Kidney tubule cell (primary cell): ENCODE data around the gene PGAM4.
"Not testable (repeated sequence)": the region's sequence is repeated elsewhere in the genome, so short reads cannot be mapped to it uniquely, and the experiment has no call there.

ENCODE experiments used
- DNase-seq: peaks from one replicate; pipeline ENCODE4 v3.0.0-alpha.2; 2018; ENCODE audit warnings: low spot score

Gene PGAM4

DNA sequence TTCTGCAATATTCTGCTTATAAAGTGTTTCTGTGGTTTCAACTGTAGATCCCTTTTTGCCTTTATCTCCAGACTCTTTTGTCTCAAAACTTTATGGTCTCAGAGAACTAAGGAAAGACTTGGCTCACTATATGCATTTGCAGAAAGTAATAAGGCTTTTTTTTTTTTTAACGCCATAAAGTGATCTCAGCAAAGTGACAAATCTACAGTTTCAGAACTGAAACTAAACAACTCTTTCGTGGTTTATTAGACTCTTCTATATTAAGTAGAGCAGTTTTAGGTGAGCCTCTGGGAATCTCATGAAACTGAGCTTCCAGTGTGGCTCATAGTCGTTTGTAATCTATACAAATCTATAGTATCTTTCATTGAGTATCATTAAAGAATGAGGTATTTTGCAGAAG, 43.7 kb downstream of the PGAM4 start:
- DNase-seq, result no peak

DNA sequence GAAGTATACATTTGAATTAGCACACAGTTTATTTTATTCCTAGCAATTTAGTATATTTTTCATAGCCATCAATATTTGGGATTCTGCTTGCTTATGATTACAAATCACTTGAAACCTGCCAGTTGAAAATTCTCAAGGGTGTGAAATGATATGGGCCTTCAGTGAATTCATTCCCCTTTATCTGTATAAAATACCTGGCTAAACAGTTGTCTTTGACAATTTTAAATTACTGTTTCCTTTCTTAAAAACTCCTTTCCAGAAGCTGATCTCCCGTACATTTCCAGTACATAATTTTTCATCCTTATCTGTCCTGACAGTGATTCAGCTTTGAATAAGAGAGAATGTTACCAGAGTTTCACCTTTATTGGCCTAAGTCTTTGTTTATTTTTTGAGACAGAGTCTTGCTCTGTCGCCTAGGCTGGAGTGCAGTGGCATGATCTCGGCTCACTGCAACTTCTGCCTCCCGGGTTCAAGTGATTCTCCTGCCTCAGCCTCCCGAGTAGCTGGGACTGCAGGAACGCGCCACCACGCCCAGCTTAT, 45.0 kb downstream of the PGAM4 start:
- DNase-seq, result no peak

DNA sequence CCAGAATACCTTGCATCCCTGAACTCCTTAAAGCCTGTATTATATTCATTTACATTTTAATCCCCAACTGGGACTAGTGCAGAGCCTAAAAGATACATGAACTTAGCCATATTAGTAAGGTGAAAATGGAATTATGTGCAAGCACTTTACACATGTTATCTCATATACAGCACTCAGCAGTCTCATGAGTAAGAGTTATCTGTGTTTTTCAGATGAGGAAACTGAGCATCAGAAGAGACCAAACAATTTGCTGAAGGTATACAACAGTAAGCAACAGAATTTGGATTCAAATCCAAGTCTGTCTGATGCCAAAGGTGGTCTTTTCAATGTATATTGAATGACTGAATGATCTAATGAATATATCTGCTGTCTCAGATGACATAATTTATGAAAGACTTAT, 46.7 kb downstream of the PGAM4 start:
- no peak for DNase-seq

DNA sequence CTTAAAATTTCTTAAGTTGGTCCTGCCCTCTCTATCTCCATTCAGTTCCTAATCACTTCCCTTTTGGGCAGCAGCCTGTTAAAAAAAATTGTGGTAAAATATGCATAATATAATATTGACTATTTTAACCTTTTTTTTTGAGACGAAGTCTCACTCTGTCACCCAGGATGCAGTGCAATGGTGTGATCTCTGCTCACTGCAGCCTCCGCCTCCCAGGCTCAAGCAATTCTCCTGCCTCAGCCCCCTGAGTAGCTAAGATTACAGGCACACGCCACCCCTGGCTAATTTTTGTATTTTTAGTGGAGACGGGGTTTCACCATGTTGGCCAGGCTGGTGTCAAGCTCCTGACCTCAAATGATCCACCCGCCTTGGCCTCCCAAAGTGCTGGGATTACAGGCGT, 50.1 kb downstream of the PGAM4 start:
- DNase-seq, result not testable (repeated sequence)

DNA sequence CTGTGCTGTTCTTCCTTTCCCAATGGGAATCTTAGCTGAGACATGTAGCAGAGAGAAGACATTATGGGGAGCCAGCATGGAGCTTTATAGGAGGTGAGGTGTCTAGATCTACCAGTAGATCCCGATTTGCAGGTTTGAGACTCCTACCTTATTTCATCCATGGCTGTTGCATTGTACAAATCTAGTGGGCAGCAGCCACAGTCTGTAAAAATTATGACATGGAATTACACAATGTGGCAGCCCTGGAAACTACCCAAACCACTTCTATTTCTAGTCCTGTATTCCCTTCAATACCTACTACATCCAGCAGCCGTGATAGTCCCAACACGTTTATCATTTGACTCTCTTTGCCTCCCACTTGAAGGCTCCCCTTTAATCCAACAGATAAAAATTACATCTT, 50.9 kb downstream of the PGAM4 start:
- DNase-seq, result no peak
